GM18511 (cell line): ENCODE data around the gene MZT1.

Experiments used
- ATAC-seq: cut with Tn5 transposase; IDR thresholded peaks from one replicate; pipeline ENCODE4 v1.9.1; 2021; ENCODE audit warnings: mild to moderate bottlenecking, moderate library complexity; ENCODE audit not compliant: unreplicated experiment

MZT1 gene

DNA sequence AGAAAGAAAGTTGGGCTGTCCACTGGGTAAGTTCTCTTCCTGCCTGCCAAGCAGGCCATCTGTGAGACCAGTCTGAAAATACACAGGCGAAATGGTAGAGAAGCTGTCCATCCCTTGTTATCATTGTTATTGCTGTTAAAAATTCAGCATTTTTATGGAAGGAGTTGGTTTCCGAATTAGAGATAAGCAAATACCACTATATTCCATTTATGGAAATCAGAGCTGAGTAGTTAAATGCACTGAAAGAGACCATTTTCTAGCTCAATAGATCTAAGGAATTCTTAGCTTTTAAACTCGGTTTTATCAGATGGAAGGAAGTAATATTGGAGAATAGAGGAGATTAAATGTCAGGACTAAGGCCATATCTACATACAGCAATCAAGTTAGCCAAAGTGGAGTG is 40.7 kb downstream of the MZT1 start:
- ATAC-seq: no peak

DNA sequence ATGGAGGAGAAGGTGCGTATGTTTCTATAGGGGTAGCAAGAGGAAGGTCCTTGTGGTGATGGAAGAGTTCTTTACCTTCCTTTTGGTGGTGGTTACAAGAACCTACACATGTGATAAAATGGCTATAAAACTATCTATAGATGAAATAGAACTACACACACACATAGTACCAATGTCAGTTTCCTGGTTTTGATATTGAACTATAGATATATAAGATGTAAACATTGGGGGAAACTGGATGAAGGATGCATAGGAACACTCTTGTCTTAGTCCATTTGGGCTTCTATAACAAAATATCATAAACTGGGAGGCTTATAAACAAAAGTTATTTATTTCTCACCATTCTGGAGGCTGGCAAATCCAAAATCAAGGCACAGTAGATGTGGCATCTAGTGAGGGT is 47.1 kb downstream of the MZT1 start:
- ATAC-seq: no peak

DNA sequence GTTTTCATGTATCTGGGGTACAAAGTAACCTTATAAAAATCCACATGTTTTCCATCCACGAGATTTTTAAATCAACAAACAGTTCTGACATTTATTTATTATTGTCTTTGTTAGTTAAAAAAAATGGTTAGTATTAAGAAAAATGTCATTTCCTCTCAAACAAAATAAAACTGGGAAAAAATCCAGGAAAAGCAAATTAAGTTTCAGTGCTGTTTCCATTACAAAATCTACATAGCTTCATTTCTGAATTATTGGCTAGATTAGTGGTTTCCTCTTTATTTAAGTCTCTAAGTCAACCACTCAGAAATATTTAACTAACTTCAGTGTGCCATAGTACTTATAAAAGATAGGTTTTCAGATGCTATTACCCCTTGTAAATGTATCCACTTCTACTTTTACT is 49.1 kb downstream of the MZT1 start:
- ATAC-seq: no peak

DNA sequence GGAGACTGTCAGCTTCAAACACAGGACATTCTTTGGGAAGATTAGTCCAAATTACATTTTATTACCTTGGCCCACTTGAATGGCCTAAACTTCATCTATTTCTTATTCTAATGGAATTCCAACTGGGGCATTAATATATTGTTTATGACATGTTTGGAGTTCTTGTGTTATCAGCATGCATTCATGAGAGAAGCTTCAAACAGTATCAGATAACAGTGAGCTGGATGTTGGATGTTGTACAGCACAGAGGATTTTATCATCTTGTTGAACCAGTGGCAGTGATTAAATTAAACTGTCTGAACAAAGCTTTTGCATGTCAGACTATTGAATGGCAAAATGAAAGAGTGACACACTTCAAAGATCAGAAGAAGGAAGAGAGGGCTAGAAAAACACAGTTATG is 50.0 kb downstream of the MZT1 start:
- ATAC-seq: no peak

GRCh38 chr13:72666391-72666790 is 61.0 kb downstream of the MZT1 start:
- ATAC-seq: no peak

DNA sequence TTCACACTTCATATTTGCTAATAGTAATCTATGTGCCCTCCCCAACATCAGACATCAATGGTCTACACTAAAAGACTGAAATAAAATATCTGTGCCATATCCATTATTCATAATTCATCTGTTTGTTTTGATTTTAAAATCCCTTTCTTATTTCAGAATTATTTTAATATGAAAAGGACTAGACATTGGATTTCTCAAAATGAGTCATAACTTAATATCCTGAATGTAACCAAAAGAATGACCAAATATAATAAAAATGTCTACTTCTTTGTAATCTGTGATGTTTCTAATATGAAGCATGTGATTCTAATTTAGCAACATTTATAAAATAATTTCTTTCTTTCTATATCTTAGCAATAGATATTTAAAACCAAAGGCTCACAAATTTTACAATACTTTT is 64.9 kb downstream of the MZT1 start:
- no peak for ATAC-seq
